CD4-positive, alpha-beta T cell (primary cell): Measurements from ENCODE around the gene LPP. TPM values are rescaled to one million over a fixed set of nuclear protein-coding genes. Genes with fewer than 3 reads are reported as not detected.

ENCODE experiments used
- ATAC-seq: fragments of 200-7000 bp; cut with Tn5 transposase; one replicate; pipeline ENCODE4 v1.10.0; 2022; ENCODE audit warnings: mild to moderate bottlenecking; ENCODE audit not compliant: poor library complexity
- CTCF ChIA-PET: fragments of 350-600 bp; sonication (Branson Sonifier 250); formaldehyde crosslinking; loops from one replicate; lab custom pipeline; 2021; ENCODE audit warnings: antibody characterized with exemption, inconsistent platforms; lab: Charles Lee
- POLR2A ChIA-PET: fragments of 350-600 bp; sonication (Branson Sonifier 250); formaldehyde crosslinking; loops from one replicate; lab custom pipeline; 2021; ENCODE audit warnings: antibody characterized with exemption, inconsistent platforms; lab: Charles Lee
- DNase-seq, 14 experiments: peaks; one replicate each; pipeline ENCODE4 v3.0.0-alpha.2; 2013 to 2020; ENCODE audit warnings: mixed read lengths in 2 of 14
- H3K27ac ChIP-seq, 2 donors: one replicate each; pipeline versions ENCODE4 v1.5.1 to v1.7.0; 2013; ENCODE audit warnings: low read length in 2 of 2, low read depth in 1 of 2, mild to moderate bottlenecking in 1 of 2
- H3K27me3 ChIP-seq, 2 experiments: 1 replicate in 1 of 2; 2 replicates in 1 of 2; pipeline versions ENCODE4 v1.6.1 to v1.7.0; 2013; ENCODE audit warnings: low read length in 2 of 2, control low read depth in 1 of 2, mild to moderate bottlenecking in 1 of 2, moderate library complexity in 1 of 2; ENCODE audit not compliant: insufficient read depth in 2 of 2, control insufficient read depth in 1 of 2
- H3K36me3 ChIP-seq: one replicate; pipeline ENCODE4 v1.6.1; 2013; ENCODE audit warnings: low read length, control low read depth; ENCODE audit not compliant: insufficient read depth
- H3K4me1 ChIP-seq: one replicate; pipeline ENCODE4 v1.6.1; 2013; ENCODE audit warnings: low read length, control low read depth; ENCODE audit not compliant: insufficient read depth
- H3K4me3 ChIP-seq: one replicate; pipeline ENCODE4 v1.5.1; 2013; ENCODE audit warnings: mild to moderate bottlenecking, low read length, moderate library complexity
- H3K9me3 ChIP-seq, 2 experiments: 1 replicate in 1 of 2; 2 replicates in 1 of 2; pipeline versions ENCODE4 v1.6.1 to v1.7.0; 2013; ENCODE audit warnings: low read length in 2 of 2, mild to moderate bottlenecking in 2 of 2, control low read depth in 1 of 2, moderate library complexity in 1 of 2; ENCODE audit not compliant: control insufficient read depth in 1 of 2, insufficient read depth in 1 of 2
- H3K27ac Mint-ChIP-seq: one replicate; pipeline ENCODE4 v1.8.0; 2020; ENCODE audit warnings: mixed read lengths
- H3K27me3 Mint-ChIP-seq: one replicate; pipeline ENCODE4 v1.8.0; 2021; ENCODE audit warnings: mixed read lengths
- H3K36me3 Mint-ChIP-seq: one replicate; pipeline ENCODE4 v1.8.0; 2021; ENCODE audit warnings: low read depth, mixed read lengths
- H3K4me1 Mint-ChIP-seq: one replicate; pipeline ENCODE4 v1.8.0; 2021; ENCODE audit warnings: low read depth, mixed read lengths
- H3K4me3 Mint-ChIP-seq: one replicate; pipeline ENCODE4 v1.8.0; 2020; ENCODE audit warnings: mild to moderate bottlenecking, mixed read lengths
- H3K9me3 Mint-ChIP-seq: one replicate; pipeline ENCODE4 v1.8.0; 2020; ENCODE audit warnings: mixed read lengths
- CTCF ChIP-seq: fragments of 200-600 bp; IDR thresholded peaks from one replicate; pipeline ENCODE4 v1.8.0; 2022; ENCODE audit warnings: antibody characterized with exemption, mild to moderate bottlenecking
- intact Hi-C, 2 experiments: fragments of 100-400 bp; cut with DNase I in 1 of 2; cut with micrococcal nuclease in 1 of 2; formaldehyde crosslinking; loops; one replicate each; pipeline versions ENCODE4 v1.15.1 to v1.9.0; 2023 to 2025; cut with DNase I, micrococcal nuclease
- total RNA-seq, 174 experiments: library from RNA in 2 of 174; stranded (reverse) in 2 of 174; gene quantifications; one replicate each; pipeline ENCODE4 v1.2.3 and lab custom pipeline; 2021 to 2026

Gene LPP
- total RNA-seq, 2 experiments from 2014 or later: 45.6 to 45.9 TPM

GRCh38 chr3:188148318-188148717 is 5.6 kb upstream of the LPP start:
- H3K4me3 ChIP-seq: no peak overlapping the region
- H3K9me3 ChIP-seq: no peaks in the 10 kb centered on the region
- H3K9me3 Mint-ChIP-seq: no peaks in the 10 kb centered on the region
- no peak overlapping the region for H3K4me3 Mint-ChIP-seq
- ChIA-PET POLR2A (no interaction called here), CTCF (no interaction called here)
- DNase-seq (peak in 1 of 14 experiments; percentile 31), ATAC-seq (no peak)
- H3K36me3 ChIP-seq: no peaks in the 10 kb centered on the region
- H3K4me1 Mint-ChIP-seq: peaks cover 26% of the 10 kb centered on the region
- no peak overlapping the region for H3K27ac ChIP-seq
- no peaks in the 10 kb centered on the region for H3K36me3 Mint-ChIP-seq
- no peak for TF ChIP-seq CTCF
- no peaks in the 10 kb centered on the region for H3K27me3 Mint-ChIP-seq
- no peak overlapping the region for H3K27ac Mint-ChIP-seq
- intact Hi-C loops: no loop called here
- H3K4me1 ChIP-seq: peaks cover 10% of the 10 kb centered on the region
- H3K27me3 ChIP-seq: no peaks in the 10 kb centered on the region

- intact Hi-C loops: no loop called here
- H3K36me3 Mint-ChIP-seq: peaks cover 4% of the 10 kb centered on the region
- no peaks in the 10 kb centered on the region for H3K9me3 Mint-ChIP-seq
- H3K27me3 ChIP-seq: no peaks in the 10 kb centered on the region
- H3K4me1 ChIP-seq: peaks cover 16% of the 10 kb centered on the region
- ATAC-seq (no peak), DNase-seq (no peak)
- H3K4me3 Mint-ChIP-seq: no peak overlapping the region
- H3K27ac Mint-ChIP-seq: no peak overlapping the region
- no peaks in the 10 kb centered on the region for H3K36me3 ChIP-seq
- H3K27me3 Mint-ChIP-seq: no peaks in the 10 kb centered on the region
- ChIA-PET CTCF (no interaction called here), POLR2A (no interaction called here)
- TF ChIP-seq CTCF: no peak
- H3K4me1 Mint-ChIP-seq: peaks cover 34% of the 10 kb centered on the region
- no peak overlapping the region for H3K4me3 ChIP-seq
- H3K9me3 ChIP-seq: no peaks in the 10 kb centered on the region
- no peak overlapping the region for H3K27ac ChIP-seq
Measured at GRCh38 chr3:188149587-188149986, 4.4 kb upstream of the LPP start.

- Mint-ChIP-seq H3K27me3 (no peaks in the 10 kb centered on the region), H3K36me3 (peaks cover 4% of the 10 kb centered on the region), H3K4me3 (peak overlapping the region; percentile 40), H3K27ac (no peak overlapping the region), H3K4me1 (peaks cover 45% of the 10 kb centered on the region), H3K9me3 (no peaks in the 10 kb centered on the region)
- intact Hi-C loops: loop anchor here (2.0 to 10.0 kb wide), 3 partner anchors 194 to 986 kb away; partner anchors contain the start of gene BCL6 (in 1 of the 2)
- no peaks in the 10 kb centered on the region for H3K27me3 ChIP-seq
- CTCF ChIA-PET: interaction anchor here (0.6 to 0.7 kb wide), 2 partner anchors 410 to 538 kb away, joined by 3 to 5 read pairs; no protein-coding TSS in a partner anchor
- ATAC-seq (no peak), DNase-seq (peak in 2 of 14 experiments; percentile 20 to 21)
- H3K27ac ChIP-seq: no peak overlapping the region
- no peak for TF ChIP-seq CTCF
- no peaks in the 10 kb centered on the region for H3K9me3 ChIP-seq
- no peaks in the 10 kb centered on the region for H3K36me3 ChIP-seq
- peaks cover 30% of the 10 kb centered on the region for H3K4me1 ChIP-seq
- POLR2A ChIA-PET: no interaction called here
- no peak overlapping the region for H3K4me3 ChIP-seq
Measured at GRCh38 chr3:188150982-188151381, 3.0 kb upstream of the LPP start.
